ENCODE data around the gene PRDM15.

DNA sequence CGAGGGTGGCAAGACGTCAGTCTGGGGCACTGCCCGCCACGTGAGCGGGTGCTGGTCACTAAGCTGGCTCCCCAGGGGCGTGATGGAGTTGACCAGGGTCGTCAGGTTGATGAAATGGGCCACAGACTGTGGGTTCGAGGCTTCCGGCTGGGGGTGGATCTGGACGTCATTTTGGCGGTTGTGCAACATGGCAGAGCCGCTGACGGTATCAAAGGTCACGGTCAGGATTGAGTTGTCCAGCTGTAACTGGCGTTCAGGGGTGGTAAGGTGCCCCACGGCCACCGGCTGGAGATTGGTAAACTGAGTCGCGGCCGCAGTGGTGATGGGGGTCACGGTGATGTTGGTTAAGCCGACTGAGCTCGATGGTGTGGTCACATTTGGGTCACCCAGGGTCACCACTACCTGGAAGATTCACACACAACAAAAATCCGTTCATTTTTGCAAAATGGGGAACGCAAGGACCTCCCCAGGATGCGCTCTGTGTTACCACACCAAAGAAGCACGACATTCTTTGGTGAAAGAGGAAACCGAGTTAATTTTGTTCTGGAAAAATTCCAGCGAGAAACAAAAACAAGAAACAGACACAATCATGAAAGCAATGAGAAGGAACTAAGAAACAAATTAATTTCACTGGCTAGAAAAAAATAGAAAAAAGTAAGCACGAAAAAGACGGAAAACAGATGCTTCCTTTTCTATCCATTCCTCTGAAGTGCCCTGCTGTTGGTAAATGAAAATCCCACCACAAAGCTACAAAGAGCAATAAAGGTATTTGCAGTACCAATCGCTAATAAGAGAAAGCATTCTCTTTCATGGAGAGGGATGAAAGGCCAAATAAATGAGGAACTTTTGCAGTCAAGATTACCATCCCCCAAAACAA, 77.6 kb downstream of the PRDM15 start:
- TF ChIP-seq, protein P1, sequence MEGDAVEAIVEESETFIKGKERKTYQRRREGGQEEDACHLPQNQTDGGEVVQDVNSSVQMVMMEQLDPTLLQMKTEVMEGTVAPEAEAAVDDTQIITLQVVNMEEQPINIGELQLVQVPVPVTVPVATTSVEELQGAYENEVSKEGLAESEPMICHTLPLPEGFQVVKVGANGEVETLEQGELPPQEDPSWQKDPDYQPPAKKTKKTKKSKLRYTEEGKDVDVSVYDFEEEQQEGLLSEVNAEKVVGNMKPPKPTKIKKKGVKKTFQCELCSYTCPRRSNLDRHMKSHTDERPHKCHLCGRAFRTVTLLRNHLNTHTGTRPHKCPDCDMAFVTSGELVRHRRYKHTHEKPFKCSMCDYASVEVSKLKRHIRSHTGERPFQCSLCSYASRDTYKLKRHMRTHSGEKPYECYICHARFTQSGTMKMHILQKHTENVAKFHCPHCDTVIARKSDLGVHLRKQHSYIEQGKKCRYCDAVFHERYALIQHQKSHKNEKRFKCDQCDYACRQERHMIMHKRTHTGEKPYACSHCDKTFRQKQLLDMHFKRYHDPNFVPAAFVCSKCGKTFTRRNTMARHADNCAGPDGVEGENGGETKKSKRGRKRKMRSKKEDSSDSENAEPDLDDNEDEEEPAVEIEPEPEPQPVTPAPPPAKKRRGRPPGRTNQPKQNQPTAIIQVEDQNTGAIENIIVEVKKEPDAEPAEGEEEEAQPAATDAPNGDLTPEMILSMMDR (IDR thresholded peaks at IDR 0.05) = no peak
- no peak for TF ChIP-seq POLR2A (IDR thresholded peaks at IDR 0.05)

Measured in transverse colon (tissue), 3 donors.